AG04449 (cell line): ENCODE results near the gene ZNF385A.

ENCODE experiments used
- CTCF ChIA-PET: fragments of 350-600 bp; formaldehyde crosslinking; extraction: SDS; loops from one replicate; lab custom pipeline; 2021; ENCODE audit warnings: antibody characterized with exemption; lab: Yijun Ruan, JAX
- POLR2A ChIA-PET: fragments of 400-600, 350-600 bp; formaldehyde crosslinking; extraction: SDS; loops from one replicate; lab custom pipeline; 2020; ENCODE audit warnings: antibody characterized with exemption, inconsistent platforms; lab: Yijun Ruan, JAX
- DNase-seq: peaks from one replicate; pipeline ENCODE4 v3.0.0-alpha.2; 2010; ENCODE audit warnings: low read depth, low spot score
- H3K4me3 ChIP-seq: 2 replicates; pipeline ENCODE4 v1.5.1; 2011; ENCODE audit warnings: low read depth, mild to moderate bottlenecking, control low read depth, low read length
- TF ChIP-seq, protein P1 (sequence below): IDR thresholded peaks from one replicate; pipeline ENCODE4 v1.5.1; 2011; ENCODE audit warnings: mild to moderate bottlenecking, moderate library complexity, low read length, control low read depth, inconsistent platforms; ENCODE audit not compliant: insufficient read depth; ENCODE audit errors: missing control alignments

Gene ZNF385A

GRCh38 chr12:54338698-54339296, 45.7 kb downstream of the ZNF385A start:
- TF ChIP-seq, protein P1, sequence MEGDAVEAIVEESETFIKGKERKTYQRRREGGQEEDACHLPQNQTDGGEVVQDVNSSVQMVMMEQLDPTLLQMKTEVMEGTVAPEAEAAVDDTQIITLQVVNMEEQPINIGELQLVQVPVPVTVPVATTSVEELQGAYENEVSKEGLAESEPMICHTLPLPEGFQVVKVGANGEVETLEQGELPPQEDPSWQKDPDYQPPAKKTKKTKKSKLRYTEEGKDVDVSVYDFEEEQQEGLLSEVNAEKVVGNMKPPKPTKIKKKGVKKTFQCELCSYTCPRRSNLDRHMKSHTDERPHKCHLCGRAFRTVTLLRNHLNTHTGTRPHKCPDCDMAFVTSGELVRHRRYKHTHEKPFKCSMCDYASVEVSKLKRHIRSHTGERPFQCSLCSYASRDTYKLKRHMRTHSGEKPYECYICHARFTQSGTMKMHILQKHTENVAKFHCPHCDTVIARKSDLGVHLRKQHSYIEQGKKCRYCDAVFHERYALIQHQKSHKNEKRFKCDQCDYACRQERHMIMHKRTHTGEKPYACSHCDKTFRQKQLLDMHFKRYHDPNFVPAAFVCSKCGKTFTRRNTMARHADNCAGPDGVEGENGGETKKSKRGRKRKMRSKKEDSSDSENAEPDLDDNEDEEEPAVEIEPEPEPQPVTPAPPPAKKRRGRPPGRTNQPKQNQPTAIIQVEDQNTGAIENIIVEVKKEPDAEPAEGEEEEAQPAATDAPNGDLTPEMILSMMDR = no peak
- ChIA-PET POLR2A (no interaction called here), CTCF (interaction anchor here (1.0 to 7.9 kb wide), 12 partner anchors 5 to 124 kb away, joined by 3 to 91 read pairs (median 20); partner anchors contain the start of genes COPZ1 and NFE2)
- no peak overlapping the region for H3K4me3 ChIP-seq
- no peak for DNase-seq

DNA sequence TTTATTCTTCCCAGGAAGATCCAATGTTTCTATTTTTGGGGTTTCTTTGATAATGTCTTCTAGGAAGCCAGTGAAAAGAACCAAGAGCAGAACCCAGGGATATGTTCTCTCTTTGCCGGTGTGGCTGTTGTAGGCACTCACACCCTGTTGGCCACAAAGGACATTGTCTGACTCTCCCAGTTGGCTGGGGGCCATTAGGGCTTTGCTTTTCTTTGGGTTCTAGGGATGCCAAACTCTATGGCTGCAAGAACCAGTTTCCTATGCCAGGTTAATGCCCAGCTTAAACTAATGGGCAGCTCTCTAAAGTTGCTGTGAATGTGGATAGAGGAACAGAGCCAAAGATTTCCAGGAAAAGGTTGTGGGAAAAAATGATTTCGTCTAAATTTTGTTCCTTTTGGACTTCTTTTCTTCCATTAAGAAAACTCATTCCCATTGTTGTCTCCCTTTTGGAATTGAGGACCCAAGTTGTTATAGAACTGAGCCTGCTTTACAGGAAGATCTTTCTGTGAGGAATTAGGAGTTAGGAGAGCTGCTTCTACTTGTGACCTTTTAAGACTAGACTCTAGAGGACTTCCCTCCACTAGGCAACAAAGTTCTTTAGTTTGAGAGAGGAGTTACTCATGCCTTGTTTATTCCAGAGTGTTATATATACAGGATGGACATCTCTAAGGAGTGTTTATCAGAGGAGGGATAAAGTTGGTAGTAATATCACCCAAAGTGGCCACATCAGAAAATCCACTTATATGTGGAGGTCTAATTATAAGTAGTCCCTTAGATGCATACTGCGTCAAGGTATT, 46.5 kb downstream of the ZNF385A start:
- TF ChIP-seq, protein P1 = no peak
- CTCF ChIA-PET = interaction anchor here (0.8 to 7.9 kb wide), 20 partner anchors 6 to 131 kb away, joined by 3 to 91 read pairs (median 8); partner anchors contain the start of genes COPZ1 and NFE2

DNA sequence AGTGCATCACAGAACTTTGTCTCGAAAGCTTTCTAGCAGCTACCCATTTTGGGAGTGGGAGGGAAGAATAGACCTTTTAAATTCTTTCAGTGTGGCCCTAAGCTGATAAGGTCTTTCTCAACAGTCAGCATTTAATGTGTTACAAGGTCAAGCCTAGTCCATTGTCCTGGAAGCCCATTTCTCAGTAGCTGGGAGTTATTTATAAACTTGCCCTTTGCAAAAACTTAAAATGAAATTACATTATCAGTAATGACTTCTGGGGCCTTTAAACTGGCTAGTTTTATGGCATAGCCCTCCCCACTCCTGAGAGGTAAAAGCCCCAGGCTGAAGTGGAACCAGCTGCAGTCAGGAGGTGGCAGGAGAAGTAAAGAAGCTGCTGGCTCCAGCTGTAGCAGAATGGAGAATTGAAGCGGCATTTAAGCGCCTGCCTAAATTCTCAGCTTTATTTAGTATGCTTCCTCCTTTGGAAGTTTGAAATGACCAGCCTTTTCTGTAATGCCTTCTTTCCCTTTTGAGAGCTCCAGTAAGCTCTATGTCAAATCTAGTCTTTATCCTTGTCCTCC, 47.2 kb downstream of the ZNF385A start:
- ChIA-PET POLR2A (interaction anchor here (0.7 kb wide), 1 partner anchor 22 kb away, joined by 5 read pairs; no protein-coding TSS in a partner anchor), CTCF (interaction anchor here (0.8 to 7.9 kb wide), 24 partner anchors 7 to 130 kb away, joined by 3 to 91 read pairs (median 6); partner anchors contain the start of genes COPZ1 and NFE2)
- DNase-seq = no peak

More for the DNA sequence above, 46.5 kb downstream of the ZNF385A start:
- no peak overlapping the region for H3K4me3 ChIP-seq
- POLR2A ChIA-PET = interaction anchor here (0.7 kb wide), 1 partner anchor 21 kb away, joined by 5 read pairs; no protein-coding TSS in a partner anchor
- DNase-seq = no peak

DNA sequence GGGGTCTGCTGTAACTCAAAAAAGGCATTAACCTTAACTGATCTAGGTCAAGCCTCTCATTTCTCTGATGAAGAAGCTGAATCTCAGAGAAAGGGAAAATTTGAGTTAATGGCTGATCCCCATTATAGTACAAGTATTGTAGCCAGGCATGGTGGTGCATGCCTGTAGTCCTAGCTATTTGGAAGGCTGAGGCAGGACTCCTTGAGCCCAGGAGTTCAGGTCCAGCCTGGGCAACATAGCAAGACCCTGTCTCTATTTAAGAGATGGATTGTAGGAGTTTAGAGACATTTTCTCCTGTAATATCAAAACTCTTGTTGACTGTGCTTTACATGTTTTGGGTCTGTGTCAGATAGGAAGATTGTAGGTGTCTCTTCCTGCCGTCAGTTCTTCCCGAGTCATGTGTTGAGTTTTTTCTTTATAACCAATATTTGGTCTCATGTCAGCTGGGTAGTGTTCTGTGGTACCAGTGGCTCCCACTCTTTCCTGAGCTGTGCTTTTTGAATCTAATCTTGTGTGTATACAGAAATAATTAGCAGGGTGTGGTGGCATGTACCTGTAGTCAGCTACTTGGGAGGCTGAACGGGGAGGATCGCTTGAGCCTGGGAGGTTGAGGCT, 51.0 kb downstream of the ZNF385A start:
- ChIA-PET CTCF (interaction anchor here (0.7 to 7.9 kb wide), 17 partner anchors 7 to 328 kb away, joined by 3 to 91 read pairs (median 5); partner anchors contain the start of genes COPZ1 and NFE2), POLR2A (interaction anchor here (1.1 kb wide), 1 partner anchor 54 kb away, joined by 5 read pairs; the partner anchor contains the start of genes CBX5 and HNRNPA1)
- TF ChIP-seq, protein P1 = no peak
- no peak for DNase-seq
- no peak overlapping the region for H3K4me3 ChIP-seq

More for the DNA sequence above, 47.2 kb downstream of the ZNF385A start:
- TF ChIP-seq, protein P1 = no peak
- no peak overlapping the region for H3K4me3 ChIP-seq

GRCh38 chr12:54331461-54331860, 53.1 kb downstream of the ZNF385A start:
- CTCF ChIA-PET = interaction anchor here (0.8 to 3.1 kb wide), 2 partner anchors 37 to 48 kb away, joined by 3 to 9 read pairs; no protein-coding TSS in a partner anchor
- POLR2A ChIA-PET = no interaction called here
- DNase-seq = no peak
- H3K4me3 ChIP-seq = no peak overlapping the region
- TF ChIP-seq, protein P1 = no peak
